ENCODE data around the gene B3GNT4.
A peak's percentile ranks its signal among the peaks of the same experiment; 100 is the strongest.
"Not testable (repeated sequence)": the region's sequence is repeated elsewhere in the genome, so short reads cannot be mapped to it uniquely, and the experiment has no call there.

Gene B3GNT4

DNA sequence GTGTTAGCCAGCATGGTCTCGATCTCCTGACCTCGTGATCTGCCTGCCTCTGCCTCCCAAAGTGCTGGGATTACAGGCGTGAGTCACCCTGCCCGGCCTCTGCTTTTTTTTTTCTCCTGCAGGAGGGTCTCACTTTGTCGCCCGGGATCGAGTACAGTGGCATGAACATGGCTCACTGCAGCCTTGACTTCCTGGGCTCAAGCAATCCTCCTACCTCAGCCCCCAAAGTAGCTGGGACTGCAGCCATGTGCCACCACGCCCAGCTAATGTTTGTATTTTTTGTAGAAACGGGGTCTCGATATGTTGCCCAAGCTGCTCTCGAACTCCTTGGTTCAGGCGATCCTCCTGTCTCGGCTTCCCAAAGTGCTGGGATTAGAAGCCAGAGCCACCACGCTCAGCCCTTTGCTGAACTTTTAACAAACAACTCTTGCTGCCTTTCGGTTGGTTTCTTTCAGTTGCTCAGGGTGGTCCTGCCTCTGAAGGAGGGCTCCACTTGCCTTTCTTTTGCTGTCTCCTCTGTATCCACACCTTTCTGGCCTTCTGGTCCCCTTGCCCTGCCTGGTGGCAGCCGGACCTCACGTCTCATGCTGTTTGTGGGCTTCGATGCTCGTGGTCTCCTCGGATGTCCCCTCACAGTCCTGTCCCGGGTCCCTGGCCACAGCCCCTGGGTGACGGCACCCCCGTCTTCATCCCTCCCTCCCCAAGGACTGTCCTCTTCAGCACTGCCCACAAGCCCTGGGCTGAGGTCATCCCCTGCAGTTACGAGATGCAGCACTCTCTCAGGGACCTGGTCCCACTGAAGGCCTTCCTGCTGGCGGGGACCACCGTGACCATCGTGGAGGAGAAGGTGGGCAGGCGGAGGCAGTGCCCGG, 3.8 kb upstream of the B3GNT4 start:
- no peak for DNase-seq (ENCODE audit: low spot score)
- peaks cover 5% of the 10 kb centered on the region for H3K4me1 Mint-ChIP-seq (ENCODE audit: low read depth)
- no peaks in the 10 kb centered on the region for H3K36me3 Mint-ChIP-seq (ENCODE audit: low read depth)
- no peak overlapping the region for H3K4me3 Mint-ChIP-seq
- H3K27me3 Mint-ChIP-seq (ENCODE audit: low read depth): peaks cover 25% of the 10 kb centered on the region
- H3K9me3 Mint-ChIP-seq: no peaks in the 10 kb centered on the region
- H3K27ac Mint-ChIP-seq: no peak overlapping the region

DNA sequence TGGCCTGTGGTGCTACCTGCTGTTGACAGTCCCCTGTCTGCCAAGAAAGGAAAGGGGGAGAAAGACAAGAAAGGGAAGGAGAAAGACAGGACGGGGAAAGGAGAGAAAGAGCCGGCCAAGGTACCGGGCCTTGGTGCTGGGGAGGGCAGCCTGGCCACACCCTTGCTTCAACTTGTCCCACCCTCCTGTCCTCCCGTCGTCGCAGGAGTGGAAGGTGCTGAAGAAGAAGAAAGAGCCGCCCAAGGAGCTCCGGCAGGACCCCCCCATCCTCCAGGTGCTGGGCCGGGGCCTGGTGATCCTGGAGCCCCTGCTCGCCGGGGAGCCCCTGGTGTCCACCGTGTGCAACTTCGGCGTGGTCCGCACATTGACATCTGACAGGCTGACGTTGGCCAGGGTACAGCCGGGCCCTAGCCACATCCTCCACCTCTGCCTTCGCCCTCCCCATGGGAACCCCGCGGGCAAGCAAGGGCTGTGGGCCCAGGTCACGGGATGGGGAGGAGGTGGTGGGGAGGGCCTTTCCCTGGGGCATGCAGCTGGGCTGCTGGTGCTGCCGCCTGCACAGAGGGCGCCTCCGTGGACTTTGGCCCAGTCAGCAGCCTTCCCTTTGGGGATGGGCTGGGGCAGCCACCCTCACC, 2.9 kb upstream of the B3GNT4 start:
- Mint-ChIP-seq H3K27ac (no peak overlapping the region), H3K27me3 (ENCODE audit: low read depth) (peaks cover 30% of the 10 kb centered on the region), H3K4me3 (no peak overlapping the region), H3K4me1 (ENCODE audit: low read depth) (peaks cover 7% of the 10 kb centered on the region), H3K36me3 (ENCODE audit: low read depth) (no peaks in the 10 kb centered on the region), H3K9me3 (no peaks in the 10 kb centered on the region)
- DNase-seq (ENCODE audit: low spot score): no peak

DNA sequence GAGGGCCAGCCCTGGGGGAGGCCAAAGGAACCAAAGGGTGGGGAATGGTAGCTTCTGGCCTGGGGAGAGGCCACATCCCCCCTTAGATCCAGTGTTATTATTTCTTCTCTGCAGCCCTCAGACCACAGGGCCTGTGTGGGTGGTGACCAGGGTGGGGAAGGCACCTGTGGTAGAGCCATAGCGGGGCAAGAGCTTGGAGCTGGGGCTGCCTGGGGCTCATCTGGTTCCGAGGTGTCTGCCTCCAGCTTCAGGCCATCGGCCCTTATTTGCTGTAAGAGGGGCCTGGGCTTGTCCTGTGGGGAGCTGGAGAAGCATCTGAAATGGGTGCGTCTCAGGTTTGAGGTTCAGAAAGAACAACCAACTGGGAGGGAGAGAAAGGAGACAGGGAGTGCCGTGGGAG, 2.1 kb upstream of the B3GNT4 start:
- H3K4me3 Mint-ChIP-seq: no peak overlapping the region
- no peaks in the 10 kb centered on the region for H3K36me3 Mint-ChIP-seq (ENCODE audit: low read depth)
- no peak overlapping the region for H3K27ac Mint-ChIP-seq
- H3K4me1 Mint-ChIP-seq (ENCODE audit: low read depth): peaks cover 7% of the 10 kb centered on the region
- peaks cover 27% of the 10 kb centered on the region for H3K27me3 Mint-ChIP-seq (ENCODE audit: low read depth)
- no peak for DNase-seq (ENCODE audit: low spot score)
- no peaks in the 10 kb centered on the region for H3K9me3 Mint-ChIP-seq

DNA sequence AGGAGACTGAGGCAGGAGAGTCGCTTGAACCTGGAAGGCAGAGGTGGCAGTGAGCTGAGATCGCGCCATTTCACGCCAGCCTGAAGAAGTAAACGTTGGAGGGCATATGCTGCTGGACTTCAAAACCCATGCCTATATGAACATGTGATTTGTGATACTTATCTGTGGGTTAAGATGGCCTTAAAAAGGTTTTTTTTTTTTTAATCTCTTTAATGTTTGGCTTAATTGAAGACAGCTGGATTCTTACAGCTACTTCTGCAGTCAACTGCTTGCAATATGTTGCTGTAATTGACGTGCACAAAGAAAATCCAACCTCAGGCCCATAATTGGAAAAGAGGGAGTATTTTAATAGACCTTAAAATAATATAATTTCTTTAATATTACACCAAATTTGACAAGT, 1.5 kb upstream of the B3GNT4 start:
- peaks cover 7% of the 10 kb centered on the region for H3K4me1 Mint-ChIP-seq (ENCODE audit: low read depth)
- no peak overlapping the region for H3K4me3 Mint-ChIP-seq

DNA sequence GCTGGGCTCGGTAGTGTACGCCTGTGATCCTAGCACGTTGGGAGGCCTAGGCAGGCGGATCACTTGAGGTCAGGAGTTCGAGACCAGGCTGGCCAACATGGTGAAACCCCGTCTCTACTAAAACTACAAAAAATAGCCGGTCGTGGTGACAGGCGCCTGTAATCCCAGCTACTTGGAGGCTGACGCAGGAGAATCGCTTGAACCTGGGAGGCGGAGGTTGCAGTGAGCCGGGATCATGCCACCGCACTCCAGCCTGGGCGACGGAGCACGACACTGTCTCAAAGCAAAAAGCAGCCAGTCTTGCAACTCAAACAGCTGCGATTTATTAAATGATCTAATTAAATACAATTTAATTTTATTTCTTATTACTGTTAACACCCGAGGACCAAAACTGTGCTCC, 698 bp upstream of the B3GNT4 start:
- not testable (repeated sequence) for H3K27ac Mint-ChIP-seq; DNase-seq (ENCODE audit: low spot score); H3K36me3 Mint-ChIP-seq (ENCODE audit: low read depth); H3K4me1 Mint-ChIP-seq (ENCODE audit: low read depth); H3K9me3 Mint-ChIP-seq
- peaks cover 27% of the 10 kb centered on the region for H3K27me3 Mint-ChIP-seq (ENCODE audit: low read depth)
- H3K4me3 Mint-ChIP-seq: peak overlapping the region; percentile 83

More for the DNA sequence above, 1.5 kb upstream of the B3GNT4 start:
- no peaks in the 10 kb centered on the region for H3K9me3 Mint-ChIP-seq
- peaks cover 3% of the 10 kb centered on the region for H3K36me3 Mint-ChIP-seq (ENCODE audit: low read depth)
- peaks cover 27% of the 10 kb centered on the region for H3K27me3 Mint-ChIP-seq (ENCODE audit: low read depth)
- H3K27ac Mint-ChIP-seq: no peak overlapping the region
- DNase-seq (ENCODE audit: low spot score): no peak

DNA sequence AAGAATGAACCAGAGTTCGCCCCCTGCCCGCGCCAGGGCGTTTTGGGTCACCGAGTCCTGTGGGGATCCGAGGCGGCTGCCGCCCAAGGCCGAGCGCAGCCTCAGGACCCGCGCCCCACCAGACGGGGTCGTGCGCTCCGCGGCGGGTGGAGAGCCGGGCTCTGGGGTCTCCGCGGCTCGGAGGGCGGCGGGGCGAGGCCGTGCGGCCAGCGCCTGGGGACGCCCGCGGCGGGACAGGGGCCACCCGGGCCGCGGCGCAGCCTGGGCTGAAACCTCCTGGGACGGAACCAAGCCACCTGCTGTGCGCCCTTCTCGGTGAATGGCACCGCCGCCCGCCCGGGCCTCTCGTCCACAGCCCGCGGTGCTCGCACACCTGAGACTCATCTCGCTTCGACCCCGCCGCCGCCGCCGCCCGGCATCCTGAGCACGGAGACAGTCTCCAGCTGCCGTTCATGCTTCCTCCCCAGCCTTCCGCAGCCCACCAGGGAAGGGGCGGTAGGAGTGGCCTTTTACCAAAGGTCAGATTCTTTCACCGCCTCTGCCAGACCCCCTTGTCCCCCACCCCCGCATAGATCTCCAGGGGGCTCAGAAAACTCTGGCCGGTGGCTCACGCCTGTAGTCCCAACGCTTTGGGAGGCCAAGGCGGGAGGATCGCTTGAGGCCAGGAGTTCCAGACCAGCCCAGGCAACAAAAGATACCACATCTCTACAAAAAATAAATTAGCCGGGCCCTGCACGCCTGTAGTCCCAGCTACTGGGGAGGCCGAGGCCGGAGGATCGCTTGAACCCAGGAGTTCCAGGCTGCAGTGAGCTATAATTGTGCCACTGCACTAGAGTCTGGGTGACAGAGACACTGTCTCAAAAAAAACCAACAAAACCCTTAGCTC, 901 bp downstream of the B3GNT4 start:
- H3K27me3 Mint-ChIP-seq (ENCODE audit: low read depth): peaks cover 27% of the 10 kb centered on the region
- no peak overlapping the region for H3K27ac Mint-ChIP-seq
- H3K36me3 Mint-ChIP-seq (ENCODE audit: low read depth): peaks cover 15% of the 10 kb centered on the region
- H3K9me3 Mint-ChIP-seq: no peaks in the 10 kb centered on the region
- peak overlapping the region; percentile 79 for H3K4me3 Mint-ChIP-seq
- H3K4me1 Mint-ChIP-seq (ENCODE audit: low read depth): peaks cover 6% of the 10 kb centered on the region
- DNase-seq (ENCODE audit: low spot score): no peak

DNA sequence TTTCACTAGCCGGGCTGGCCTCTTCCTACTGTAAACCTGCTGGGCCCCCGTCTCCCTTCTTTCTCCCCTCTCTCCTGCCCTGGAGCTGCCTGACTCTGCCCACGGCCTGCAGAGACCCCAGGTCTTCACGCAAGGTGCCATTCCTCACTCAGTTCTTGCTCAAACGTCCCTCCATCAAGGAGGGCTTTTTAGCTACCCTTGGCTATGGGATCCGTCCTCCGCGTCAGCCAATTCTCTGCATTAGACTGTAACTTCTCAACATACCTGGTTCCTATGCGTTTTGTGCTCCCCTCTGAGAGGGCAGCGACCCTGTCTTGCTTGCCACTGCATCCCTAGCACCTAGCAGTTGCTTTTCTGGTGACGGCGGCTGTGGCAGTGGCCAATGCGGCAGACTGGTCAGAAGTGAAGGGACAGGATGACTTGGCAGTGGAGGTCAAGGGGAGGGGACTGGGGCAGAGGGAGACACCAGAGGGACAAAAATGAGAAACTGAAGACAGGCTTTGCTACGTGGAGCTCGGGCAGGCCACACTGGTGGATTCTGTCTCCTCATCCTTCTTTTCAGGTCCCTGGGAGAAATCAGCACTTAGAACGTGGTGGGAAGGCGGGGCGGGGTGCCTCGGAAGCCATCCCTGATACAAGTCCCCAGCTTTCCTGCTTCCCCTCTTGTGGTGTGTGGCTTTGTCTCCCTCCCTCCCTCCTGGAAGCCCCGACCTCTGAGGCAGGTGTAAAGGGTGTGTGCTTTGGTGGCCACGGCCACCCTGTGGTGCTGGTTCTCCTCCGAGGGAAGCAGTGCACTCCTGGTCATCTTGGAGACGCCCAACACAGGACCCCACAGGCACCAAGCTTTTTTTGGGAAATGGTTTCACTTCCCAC, 1.8 kb downstream of the B3GNT4 start:
- H3K27me3 Mint-ChIP-seq (ENCODE audit: low read depth): peaks cover 27% of the 10 kb centered on the region

DNA sequence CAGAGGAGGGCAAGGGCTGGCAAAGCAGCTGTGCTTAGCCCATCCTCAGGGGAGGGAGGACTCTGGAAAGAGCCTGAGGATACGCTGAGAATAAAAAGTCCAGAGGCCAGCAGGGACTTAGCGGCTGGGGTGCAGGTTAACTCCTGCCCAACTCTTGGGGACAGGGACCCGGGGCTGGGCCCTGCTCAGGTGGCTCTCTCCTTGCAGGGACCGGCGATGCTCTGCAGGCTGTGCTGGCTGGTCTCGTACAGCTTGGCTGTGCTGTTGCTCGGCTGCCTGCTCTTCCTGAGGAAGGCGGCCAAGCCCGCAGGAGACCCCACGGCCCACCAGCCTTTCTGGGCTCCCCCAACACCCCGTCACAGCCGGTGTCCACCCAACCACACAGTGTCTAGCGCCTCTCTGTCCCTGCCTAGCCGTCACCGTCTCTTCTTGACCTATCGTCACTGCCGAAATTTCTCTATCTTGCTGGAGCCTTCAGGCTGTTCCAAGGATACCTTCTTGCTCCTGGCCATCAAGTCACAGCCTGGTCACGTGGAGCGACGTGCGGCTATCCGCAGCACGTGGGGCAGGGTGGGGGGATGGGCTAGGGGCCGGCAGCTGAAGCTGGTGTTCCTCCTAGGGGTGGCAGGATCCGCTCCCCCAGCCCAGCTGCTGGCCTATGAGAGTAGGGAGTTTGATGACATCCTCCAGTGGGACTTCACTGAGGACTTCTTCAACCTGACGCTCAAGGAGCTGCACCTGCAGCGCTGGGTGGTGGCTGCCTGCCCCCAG, 2.8 kb downstream of the B3GNT4 start:
- H3K36me3 Mint-ChIP-seq (ENCODE audit: low read depth): peaks cover 23% of the 10 kb centered on the region

More for the DNA sequence above, 1.8 kb downstream of the B3GNT4 start:
- Mint-ChIP-seq H3K27ac (peak overlapping the region; percentile 5), H3K36me3 (ENCODE audit: low read depth) (peaks cover 21% of the 10 kb centered on the region), H3K9me3 (no peaks in the 10 kb centered on the region), H3K4me1 (ENCODE audit: low read depth) (peaks cover 6% of the 10 kb centered on the region), H3K4me3 (peak overlapping the region; percentile 79)
- no peak for DNase-seq (ENCODE audit: low spot score)

DNA sequence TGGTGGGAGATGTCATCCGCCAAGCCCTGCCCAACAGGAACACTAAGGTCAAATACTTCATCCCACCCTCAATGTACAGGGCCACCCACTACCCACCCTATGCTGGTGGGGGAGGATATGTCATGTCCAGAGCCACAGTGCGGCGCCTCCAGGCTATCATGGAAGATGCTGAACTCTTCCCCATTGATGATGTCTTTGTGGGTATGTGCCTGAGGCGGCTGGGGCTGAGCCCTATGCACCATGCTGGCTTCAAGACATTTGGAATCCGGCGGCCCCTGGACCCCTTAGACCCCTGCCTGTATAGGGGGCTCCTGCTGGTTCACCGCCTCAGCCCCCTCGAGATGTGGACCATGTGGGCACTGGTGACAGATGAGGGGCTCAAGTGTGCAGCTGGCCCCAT, 3.5 kb downstream of the B3GNT4 start:
- H3K9me3 Mint-ChIP-seq: no peaks in the 10 kb centered on the region
- no peak for DNase-seq (ENCODE audit: low spot score)
- H3K27ac Mint-ChIP-seq: no peak overlapping the region
- H3K36me3 Mint-ChIP-seq (ENCODE audit: low read depth): peaks cover 28% of the 10 kb centered on the region
- no peak overlapping the region for H3K4me3 Mint-ChIP-seq
- peaks cover 6% of the 10 kb centered on the region for H3K4me1 Mint-ChIP-seq (ENCODE audit: low read depth)
- H3K27me3 Mint-ChIP-seq (ENCODE audit: low read depth): peaks cover 20% of the 10 kb centered on the region

More for the DNA sequence above, 2.8 kb downstream of the B3GNT4 start:
- Mint-ChIP-seq H3K4me1 (ENCODE audit: low read depth) (peaks cover 6% of the 10 kb centered on the region), H3K4me3 (no peak overlapping the region), H3K27ac (no peak overlapping the region), H3K9me3 (no peaks in the 10 kb centered on the region), H3K27me3 (ENCODE audit: low read depth) (peaks cover 24% of the 10 kb centered on the region)
- DNase-seq (ENCODE audit: low spot score): no peak

DNA sequence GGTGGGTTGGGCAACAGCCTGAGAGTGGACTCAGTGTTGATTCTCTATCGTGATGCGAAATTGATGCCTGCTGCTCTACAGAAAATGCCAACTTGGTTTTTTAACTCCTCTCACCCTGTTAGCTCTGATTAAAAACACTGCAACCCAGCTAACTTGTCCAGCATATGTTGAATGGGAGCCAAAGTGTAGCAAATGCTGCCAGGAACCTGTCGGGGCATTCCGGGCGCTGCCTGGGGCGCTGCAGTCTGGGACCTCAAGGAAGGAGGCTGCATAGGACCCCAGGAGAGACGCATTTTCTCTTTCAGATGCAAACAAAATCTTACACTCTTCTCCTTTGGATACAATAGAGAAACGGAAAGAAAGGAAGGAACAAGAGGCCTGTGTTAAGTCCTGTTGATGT, 3.9 kb downstream of the B3GNT4 start:
- Mint-ChIP-seq H3K27me3 (ENCODE audit: low read depth) (peaks cover 20% of the 10 kb centered on the region), H3K36me3 (ENCODE audit: low read depth) (peaks cover 31% of the 10 kb centered on the region), H3K4me1 (ENCODE audit: low read depth) (peaks cover 6% of the 10 kb centered on the region), H3K27ac (no peak overlapping the region), H3K9me3 (no peaks in the 10 kb centered on the region), H3K4me3 (no peak overlapping the region)
- DNase-seq (ENCODE audit: low spot score): no peak

DNA sequence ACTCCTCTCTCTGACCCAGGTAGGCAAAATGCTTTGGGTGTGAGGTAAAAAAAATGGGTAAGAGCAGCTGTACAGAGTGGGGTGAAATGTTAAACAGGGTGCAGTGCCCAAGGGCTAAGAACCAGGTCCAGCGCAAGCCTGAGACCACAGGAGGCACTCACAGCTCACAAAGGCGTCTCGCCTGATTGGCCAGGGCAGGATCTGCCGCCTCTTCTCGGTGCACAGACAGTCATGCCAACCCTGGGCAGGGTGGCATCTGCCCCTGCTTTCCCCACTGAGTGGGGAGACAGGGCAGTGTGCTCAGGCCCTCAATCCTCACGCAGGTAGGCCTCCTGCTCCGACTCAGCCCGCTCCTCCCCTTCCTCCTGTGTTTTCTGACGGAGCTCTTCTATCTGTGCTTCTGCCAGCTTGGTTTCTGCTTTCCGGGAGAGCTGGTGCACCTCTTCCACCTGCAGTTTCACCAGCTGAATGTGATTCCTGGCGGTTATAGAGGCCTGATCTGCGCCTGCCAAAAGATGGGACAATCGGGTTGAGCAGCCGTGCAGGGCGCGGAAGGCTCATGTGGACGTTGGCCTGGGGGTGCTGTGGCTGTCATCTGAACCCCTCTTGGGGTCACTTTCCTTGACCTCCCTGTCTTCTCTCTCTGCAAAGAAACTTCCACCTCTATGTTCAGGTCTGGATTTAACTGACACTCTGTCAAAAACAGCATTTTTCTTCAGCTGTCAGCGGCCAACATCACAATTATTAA, 4.7 kb downstream of the B3GNT4 start:
- Mint-ChIP-seq H3K27me3 (ENCODE audit: low read depth) (peaks cover 12% of the 10 kb centered on the region), H3K27ac (no peak overlapping the region), H3K36me3 (ENCODE audit: low read depth) (peaks cover 34% of the 10 kb centered on the region), H3K9me3 (no peaks in the 10 kb centered on the region), H3K4me1 (ENCODE audit: low read depth) (peaks cover 6% of the 10 kb centered on the region), H3K4me3 (no peak overlapping the region)
- no peak for DNase-seq (ENCODE audit: low spot score)

DNA sequence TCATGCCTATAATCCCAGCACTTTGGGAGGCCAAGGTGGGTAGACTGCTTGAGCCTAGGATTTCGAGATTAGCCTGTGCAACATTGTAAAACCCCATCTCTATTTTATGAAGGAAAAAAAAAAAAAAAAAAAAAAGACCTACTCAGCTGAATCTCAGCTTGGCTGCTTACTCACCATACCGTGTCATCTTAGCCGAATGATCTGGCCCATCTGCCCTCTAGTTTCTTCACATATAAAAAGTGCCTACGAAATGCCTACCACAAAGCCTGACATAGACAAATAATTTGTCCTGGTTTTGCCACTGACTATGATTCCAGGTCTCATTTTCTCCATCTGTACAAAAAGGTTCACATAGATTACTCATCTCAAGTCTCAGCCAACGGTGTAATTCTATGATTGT, 12.3 kb downstream of the B3GNT4 start:
- peaks cover 39% of the 10 kb centered on the region for H3K36me3 Mint-ChIP-seq (ENCODE audit: low read depth)
- peaks cover under 1% of the 10 kb centered on the region for H3K4me1 Mint-ChIP-seq (ENCODE audit: low read depth)
- no peak overlapping the region for H3K27ac Mint-ChIP-seq
- no peak for DNase-seq (ENCODE audit: low spot score)
- no peak overlapping the region for H3K4me3 Mint-ChIP-seq
- H3K27me3 Mint-ChIP-seq (ENCODE audit: low read depth): no peaks in the 10 kb centered on the region
- no peaks in the 10 kb centered on the region for H3K9me3 Mint-ChIP-seq

Data from T-helper 2 cell treated with Interferon-gamma antibody and Interleukin-4, amounts not matched to agents 5 μg/mL and 100 μg/mL, for 36 hours (primary cell).